ENCODE measurements around the gene NAT10. TPM values are rescaled to one million over a fixed set of nuclear protein-coding genes. Genes with fewer than 3 reads are reported as not detected.
"Not testable (repeated sequence)": the region's sequence is repeated elsewhere in the genome, so short reads cannot be mapped to it uniquely, and the experiment has no call there.

NAT10 gene
- total RNA-seq, 6 donors from 2014 or later, result 19.3 to 69.1 (median 32.5) TPM

DNA sequence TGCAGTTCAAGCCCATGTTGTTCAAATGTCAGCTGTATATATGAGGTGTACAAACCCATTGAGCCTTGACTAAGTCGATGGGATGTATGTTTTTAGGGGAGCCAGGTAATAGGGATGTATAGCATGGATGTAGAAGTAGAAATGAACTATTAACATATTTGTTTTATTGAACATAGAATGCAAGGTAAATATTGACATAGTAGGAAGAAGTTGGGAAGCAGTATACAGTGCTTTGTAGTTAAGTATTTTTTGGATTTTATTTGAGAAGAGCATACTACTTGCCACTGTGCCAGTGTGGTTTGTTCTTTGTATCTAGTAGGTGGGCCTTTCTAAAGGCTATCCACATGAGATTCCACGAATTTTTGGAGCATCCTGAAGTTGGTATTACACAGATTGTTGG lies 20.8 kb upstream of the NAT10 start:
- no peaks in the 10 kb centered on the region for H3K4me1 ChIP-seq
- ATAC-seq (ENCODE audit: low FRiP score in 2 of 2), result no peak
- H3K27me3 ChIP-seq, result no peaks in the 10 kb centered on the region
- no peak overlapping the region for H3K4me3 ChIP-seq
- H3K27ac ChIP-seq, result no peak overlapping the region
- 82% methylated on average over 2 of the region's 2 CpGs for WGBS, 2 donors
- TF ChIP-seq POLR2A (IDR thresholded peaks at IDR 0.05) (no peak), EP300 (IDR thresholded peaks at IDR 0.05) (no peak), POLR2AphosphoS5 (IDR thresholded peaks at IDR 0.05) (no peak)
- TF ChIP-seq, protein P1, sequence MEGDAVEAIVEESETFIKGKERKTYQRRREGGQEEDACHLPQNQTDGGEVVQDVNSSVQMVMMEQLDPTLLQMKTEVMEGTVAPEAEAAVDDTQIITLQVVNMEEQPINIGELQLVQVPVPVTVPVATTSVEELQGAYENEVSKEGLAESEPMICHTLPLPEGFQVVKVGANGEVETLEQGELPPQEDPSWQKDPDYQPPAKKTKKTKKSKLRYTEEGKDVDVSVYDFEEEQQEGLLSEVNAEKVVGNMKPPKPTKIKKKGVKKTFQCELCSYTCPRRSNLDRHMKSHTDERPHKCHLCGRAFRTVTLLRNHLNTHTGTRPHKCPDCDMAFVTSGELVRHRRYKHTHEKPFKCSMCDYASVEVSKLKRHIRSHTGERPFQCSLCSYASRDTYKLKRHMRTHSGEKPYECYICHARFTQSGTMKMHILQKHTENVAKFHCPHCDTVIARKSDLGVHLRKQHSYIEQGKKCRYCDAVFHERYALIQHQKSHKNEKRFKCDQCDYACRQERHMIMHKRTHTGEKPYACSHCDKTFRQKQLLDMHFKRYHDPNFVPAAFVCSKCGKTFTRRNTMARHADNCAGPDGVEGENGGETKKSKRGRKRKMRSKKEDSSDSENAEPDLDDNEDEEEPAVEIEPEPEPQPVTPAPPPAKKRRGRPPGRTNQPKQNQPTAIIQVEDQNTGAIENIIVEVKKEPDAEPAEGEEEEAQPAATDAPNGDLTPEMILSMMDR (IDR thresholded peaks at IDR 0.05), result no peak
- H3K9me3 ChIP-seq, result no peaks in the 10 kb centered on the region
- H3K36me3 ChIP-seq, result peaks cover 47 to 97% (median 85%) of the 10 kb centered on the region in 4 donors
- no peak for DNase-seq

DNA sequence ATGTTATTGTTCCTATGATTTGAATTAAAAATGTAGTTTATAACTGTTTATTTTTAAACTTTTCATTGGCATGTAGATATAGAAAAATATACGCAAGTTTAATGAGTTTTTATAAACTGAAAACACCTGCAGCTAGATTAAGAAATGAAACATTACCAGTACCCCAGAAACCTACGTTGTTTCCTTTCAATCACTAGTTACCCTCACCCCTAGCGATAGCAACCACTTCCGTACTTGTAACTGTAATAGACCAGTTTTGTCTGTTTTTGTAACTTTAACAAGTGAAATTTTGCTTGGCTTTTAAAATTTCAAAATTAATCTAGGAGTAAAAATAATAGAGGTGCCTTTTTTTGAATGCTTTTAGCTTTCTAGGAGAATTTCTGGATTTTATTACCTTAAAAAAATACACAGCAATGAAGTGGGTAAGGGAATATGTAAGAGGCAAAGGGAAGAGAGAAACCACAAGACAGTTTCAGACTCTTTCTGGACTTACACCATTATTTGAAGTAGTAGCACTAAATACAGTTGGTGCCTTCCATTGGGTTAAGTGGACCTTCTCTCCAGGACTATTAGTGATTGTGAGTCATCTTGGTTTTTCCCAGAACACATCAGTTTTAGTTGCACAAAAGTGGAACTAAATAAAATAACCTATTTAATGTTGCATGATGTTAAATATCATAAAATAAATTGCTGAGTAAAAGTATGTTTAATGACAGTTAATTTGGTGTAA lies 18.7 kb upstream of the NAT10 start:
- DNase-seq (no peak), ATAC-seq (ENCODE audit: low FRiP score in 2 of 2) (no peak)
- Histone ChIP-seq H3K4me1 (no peaks in the 10 kb centered on the region), H3K27me3 (no peaks in the 10 kb centered on the region), H3K27ac (no peak overlapping the region), H3K9me3 (no peaks in the 10 kb centered on the region), H3K4me3 (no peak overlapping the region), H3K36me3 (peaks cover 62 to 98% (median 84%) of the 10 kb centered on the region in 4 donors)
- TF ChIP-seq POLR2A (IDR thresholded peaks at IDR 0.05), result no peak
- TF ChIP-seq EP300 (IDR thresholded peaks at IDR 0.05), result no peak
- no peak for TF ChIP-seq POLR2AphosphoS5 (IDR thresholded peaks at IDR 0.05)
- TF ChIP-seq, protein P1 (IDR thresholded peaks at IDR 0.05), result no peak
- 81 to 84% methylated on average over 4 of the region's 4 CpGs for WGBS, 2 donors

DNA sequence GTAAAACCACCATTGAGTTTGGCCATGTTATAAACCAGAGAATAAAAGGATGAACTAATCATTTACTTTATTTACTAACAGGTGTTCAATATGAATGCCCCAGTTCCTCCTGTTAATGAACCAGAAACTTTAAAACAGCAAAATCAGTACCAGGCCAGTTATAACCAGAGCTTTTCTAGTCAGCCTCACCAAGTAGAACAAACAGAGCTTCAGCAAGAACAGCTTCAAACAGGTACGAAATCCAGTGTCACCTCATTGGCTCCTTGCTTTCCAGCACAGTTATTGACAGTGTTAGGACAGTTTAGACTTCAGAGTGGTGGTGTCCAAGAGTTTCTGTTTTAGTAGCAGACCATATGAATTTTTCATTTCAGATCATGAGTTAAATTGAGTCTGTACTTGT lies 13.6 kb upstream of the NAT10 start:
- Histone ChIP-seq H3K27ac (no peak overlapping the region), H3K4me1 (no peaks in the 10 kb centered on the region), H3K36me3 (peaks cover 60 to 98% (median 79%) of the 10 kb centered on the region in 4 donors), H3K27me3 (no peaks in the 10 kb centered on the region), H3K4me3 (no peak overlapping the region), H3K9me3 (no peaks in the 10 kb centered on the region)
- no peak for DNase-seq
- WGBS, 2 donors, result 81 to 100% methylated on average over 1 of the region's 1 CpG
- TF ChIP-seq EP300 (IDR thresholded peaks at IDR 0.05), result no peak
- TF ChIP-seq POLR2A (IDR thresholded peaks at IDR 0.05), result no peak
- TF ChIP-seq, protein P1 (IDR thresholded peaks at IDR 0.05), result no peak
- no peak for TF ChIP-seq POLR2AphosphoS5 (IDR thresholded peaks at IDR 0.05)
- ATAC-seq (ENCODE audit: low FRiP score in 2 of 2), result no peak

DNA sequence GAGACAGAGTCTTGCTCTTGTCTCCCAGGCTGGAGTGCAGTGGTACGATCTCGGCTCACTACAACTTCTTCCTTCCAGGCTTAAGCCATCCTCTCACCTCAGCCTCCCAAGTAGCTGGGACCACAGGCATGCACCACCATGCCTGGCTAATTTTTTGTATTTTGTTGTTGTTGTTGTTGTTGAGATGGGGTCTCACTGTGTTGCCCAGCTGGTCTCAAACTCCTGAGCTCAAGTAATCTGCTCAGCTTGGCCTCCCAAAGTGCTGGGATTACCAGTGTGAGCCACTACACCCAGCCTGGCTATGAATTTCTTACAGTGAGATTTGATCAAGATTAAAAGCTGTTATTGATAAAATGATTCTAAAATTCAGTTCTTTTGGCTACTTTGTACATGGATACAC lies 10.5 kb upstream of the NAT10 start:
- not testable (repeated sequence) for H3K27me3 ChIP-seq; H3K4me1 ChIP-seq; H3K9me3 ChIP-seq; H3K27ac ChIP-seq; DNase-seq; ATAC-seq (ENCODE audit: low FRiP score in 2 of 2); H3K4me3 ChIP-seq
- H3K36me3 ChIP-seq, result peaks cover 73 to 100% (median 89%) of the 10 kb centered on the region in 4 donors
- 91 to 100% methylated on average over 2 of the region's 2 CpGs for WGBS, 2 donors

DNA sequence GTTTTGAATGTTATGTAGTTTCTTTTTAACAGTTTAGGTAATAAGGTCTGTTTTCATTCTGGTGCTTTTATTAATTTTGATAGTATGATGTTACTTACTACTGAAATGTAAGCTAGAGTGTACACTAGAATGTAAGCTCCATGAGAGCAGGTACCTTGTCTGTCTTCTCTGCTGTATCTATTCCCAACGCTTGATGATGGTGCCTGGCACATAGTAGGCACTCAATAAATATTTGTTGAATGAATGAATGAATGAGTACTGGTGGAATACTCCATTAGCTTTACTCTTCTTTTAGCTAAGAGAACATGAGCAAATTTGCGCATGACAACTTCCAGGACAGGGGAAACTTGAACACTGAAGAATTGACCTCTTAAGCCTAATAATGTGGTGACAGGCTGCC lies 6.6 kb upstream of the NAT10 start:
- Histone ChIP-seq H3K4me1 (no peaks in the 10 kb centered on the region), H3K27me3 (no peaks in the 10 kb centered on the region), H3K27ac (no peak overlapping the region), H3K4me3 (no peak overlapping the region), H3K9me3 (no peaks in the 10 kb centered on the region), H3K36me3 (peaks cover 36 to 79% (median 59%) of the 10 kb centered on the region in 4 donors)
- ATAC-seq (ENCODE audit: low FRiP score in 2 of 2) (no peak), DNase-seq (no peak)
- TF ChIP-seq, protein P1 (IDR thresholded peaks at IDR 0.05), result no peak
- 98 to 100% methylated on average over 2 of the region's 2 CpGs for WGBS, 2 donors
